ENCODE measurements around the gene LRP8. TPM values are rescaled to one million over a fixed set of nuclear protein-coding genes. Genes with fewer than 3 reads are reported as not detected.

LRP8 gene
- total and polyA plus RNA-seq, 2 donors (not counting 3 experiments of a cell fraction or from before 2014, with no cell fraction given): 40.9 to 62.2 TPM

DNA sequence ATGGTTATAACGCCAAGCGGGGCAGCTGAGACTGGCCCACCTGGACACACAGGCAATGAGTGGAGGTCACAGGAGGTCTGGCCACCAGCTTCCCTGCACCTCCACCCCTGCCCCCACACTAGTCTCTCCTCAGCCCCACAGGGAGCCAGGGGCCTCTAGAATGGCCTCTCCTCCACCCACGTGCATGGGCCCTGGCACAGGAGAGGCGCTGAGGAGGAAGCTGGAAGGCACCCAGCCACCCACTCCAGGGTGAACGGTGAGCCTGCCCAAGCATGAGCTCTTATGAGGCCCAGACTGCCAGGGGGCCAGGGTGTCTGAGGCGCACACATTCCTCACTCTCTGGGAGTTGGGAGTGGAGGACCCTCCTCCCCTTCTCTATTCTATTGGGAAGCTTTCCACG lies 22.2 kb downstream of the LRP8 start:
- Histone ChIP-seq H3K27ac (ENCODE audit: insufficient read depth, low read depth, low read length) (no peak overlapping the region), H3K79me2 (ENCODE audit: control insufficient read depth, insufficient read depth, low read length) (peaks cover 65% of the 10 kb centered on the region), H3K27me3 (ENCODE audit: control insufficient read depth in 2 of 2, insufficient read depth in 2 of 2, low read length in 2 of 2) (no peaks in the 10 kb centered on the region), H3K9me3 (replicated peaks; ENCODE audit: control insufficient read depth, insufficient read depth, low read length) (no peaks in the 10 kb centered on the region), H3K9me1 (replicated peaks; ENCODE audit: control insufficient read depth, extremely low read depth, insufficient read depth, low read length) (no peaks in the 10 kb centered on the region), H3K9ac (replicated peaks; ENCODE audit: extremely low read depth, insufficient read depth, low read length) (no peak overlapping the region), H3K36me3 (ENCODE audit: control insufficient read depth in 2 of 2, extremely low read depth in 1 of 2, insufficient read depth in 2 of 2, low read length in 2 of 2) (peaks cover 0 to 2% of the 10 kb centered on the region in 2 experiments), H3K4me2 (ENCODE audit: insufficient read depth, low read length) (no peak overlapping the region), H2AFZ (ENCODE audit: low read depth, low read length) (no peak overlapping the region), H3K4me1 (ENCODE audit: control insufficient read depth, extremely low read depth, insufficient read depth, low read length) (no peaks in the 10 kb centered on the region), H3K4me3 (replicated peaks in 1 of 3; ENCODE audit: insufficient read depth in 1 of 3, low read depth in 1 of 3, low read length in 3 of 3) (no peak overlapping the region), H4K20me1 (replicated peaks; ENCODE audit: control insufficient read depth, extremely low read depth, insufficient read depth, low read length) (no peaks in the 10 kb centered on the region)
- POLR2A ChIA-PET: no interaction called here
- no TSS peak for BruUV-seq (replicated peaks)
- FAIRE-seq (no peak), DNase-seq (ENCODE audit: low read depth, low spot score) (no peak)
- intact Hi-C loops (cut with micrococcal nuclease): no loop called here
- dilution Hi-C loops (cut with MboI; ENCODE audit: extremely low pct_ligation_motif_present, low sequenced_read_pairs): no loop called here
- TF ChIP-seq JUN (IDR thresholded peaks at IDR 0.05; ENCODE audit: borderline replicate concordance, insufficient read depth, insufficient read length, low read depth) (no peak), GATA2 (IDR thresholded peaks at IDR 0.05; ENCODE audit: insufficient read depth, insufficient read length, low read depth, low read length) (no peak), POLR2A (IDR thresholded peaks at IDR 0.05; ENCODE audit: low read depth, low read length) (no peak), EZH2 (IDR thresholded peaks at IDR 0.05; ENCODE audit: borderline replicate concordance, low read depth, low read length, severe bottlenecking) (no peak)
- CTCF ChIA-PET: interaction anchor here (0.8 kb wide), 1 partner anchor 27 kb away, joined by 4 read pairs; no protein-coding TSS in a partner anchor

DNA sequence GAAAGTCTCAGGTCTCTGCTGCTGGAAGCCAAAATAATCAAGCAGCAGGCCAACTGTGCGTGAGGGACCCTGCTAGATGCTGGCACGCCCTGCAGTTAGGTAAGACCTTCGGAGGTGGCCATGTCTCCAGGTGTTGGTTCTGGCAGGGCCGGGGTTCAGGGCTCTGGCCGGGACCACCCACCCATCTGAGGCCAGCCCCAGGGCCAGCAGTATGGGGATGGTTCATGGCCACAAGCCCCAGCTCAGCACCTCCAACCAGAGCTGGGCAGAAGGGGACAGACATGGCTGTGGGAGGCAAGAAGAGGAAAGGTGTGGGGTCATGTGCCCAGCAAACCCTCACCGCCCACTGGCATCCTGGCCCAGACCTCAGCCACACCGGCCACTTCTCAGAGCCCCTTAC lies 23.3 kb downstream of the LRP8 start:
- Histone ChIP-seq H3K9ac (replicated peaks; ENCODE audit: extremely low read depth, insufficient read depth, low read length) (no peak overlapping the region), H3K4me2 (ENCODE audit: insufficient read depth, low read length) (no peak overlapping the region), H4K20me1 (replicated peaks; ENCODE audit: control insufficient read depth, extremely low read depth, insufficient read depth, low read length) (no peaks in the 10 kb centered on the region), H3K27me3 (ENCODE audit: control insufficient read depth in 2 of 2, insufficient read depth in 2 of 2, low read length in 2 of 2) (no peaks in the 10 kb centered on the region), H2AFZ (ENCODE audit: low read depth, low read length) (no peak overlapping the region), H3K79me2 (ENCODE audit: control insufficient read depth, insufficient read depth, low read length) (peaks cover 60% of the 10 kb centered on the region), H3K9me1 (replicated peaks; ENCODE audit: control insufficient read depth, extremely low read depth, insufficient read depth, low read length) (no peaks in the 10 kb centered on the region), H3K4me1 (ENCODE audit: control insufficient read depth, extremely low read depth, insufficient read depth, low read length) (no peaks in the 10 kb centered on the region), H3K9me3 (replicated peaks; ENCODE audit: control insufficient read depth, insufficient read depth, low read length) (no peaks in the 10 kb centered on the region), H3K36me3 (ENCODE audit: control insufficient read depth in 2 of 2, extremely low read depth in 1 of 2, insufficient read depth in 2 of 2, low read length in 2 of 2) (peaks cover 0 to 2% of the 10 kb centered on the region in 2 experiments), H3K27ac (ENCODE audit: insufficient read depth, low read depth, low read length) (no peak overlapping the region), H3K4me3 (replicated peaks in 1 of 3; ENCODE audit: insufficient read depth in 1 of 3, low read depth in 1 of 3, low read length in 3 of 3) (no peak overlapping the region)
- CTCF ChIA-PET: no interaction called here
- intact Hi-C loops (cut with micrococcal nuclease): no loop called here
- dilution Hi-C loops (cut with MboI; ENCODE audit: extremely low pct_ligation_motif_present, low sequenced_read_pairs): no loop called here
- POLR2A ChIA-PET: no interaction called here
- no peak for DNase-seq (ENCODE audit: low read depth, low spot score)
- TF ChIP-seq, protein P1, sequence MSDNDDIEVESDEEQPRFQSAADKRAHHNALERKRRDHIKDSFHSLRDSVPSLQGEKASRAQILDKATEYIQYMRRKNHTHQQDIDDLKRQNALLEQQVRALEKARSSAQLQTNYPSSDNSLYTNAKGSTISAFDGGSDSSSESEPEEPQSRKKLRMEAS (IDR thresholded peaks at IDR 0.05; ENCODE audit: insufficient read depth, insufficient read length): no peak
- no peak for TF ChIP-seq JUN (IDR thresholded peaks at IDR 0.05; ENCODE audit: borderline replicate concordance, insufficient read depth, insufficient read length, low read depth)
- TF ChIP-seq MYC (IDR thresholded peaks at IDR 0.05; ENCODE audit: low read depth, low read length): no peak
- TF ChIP-seq, protein P2, sequence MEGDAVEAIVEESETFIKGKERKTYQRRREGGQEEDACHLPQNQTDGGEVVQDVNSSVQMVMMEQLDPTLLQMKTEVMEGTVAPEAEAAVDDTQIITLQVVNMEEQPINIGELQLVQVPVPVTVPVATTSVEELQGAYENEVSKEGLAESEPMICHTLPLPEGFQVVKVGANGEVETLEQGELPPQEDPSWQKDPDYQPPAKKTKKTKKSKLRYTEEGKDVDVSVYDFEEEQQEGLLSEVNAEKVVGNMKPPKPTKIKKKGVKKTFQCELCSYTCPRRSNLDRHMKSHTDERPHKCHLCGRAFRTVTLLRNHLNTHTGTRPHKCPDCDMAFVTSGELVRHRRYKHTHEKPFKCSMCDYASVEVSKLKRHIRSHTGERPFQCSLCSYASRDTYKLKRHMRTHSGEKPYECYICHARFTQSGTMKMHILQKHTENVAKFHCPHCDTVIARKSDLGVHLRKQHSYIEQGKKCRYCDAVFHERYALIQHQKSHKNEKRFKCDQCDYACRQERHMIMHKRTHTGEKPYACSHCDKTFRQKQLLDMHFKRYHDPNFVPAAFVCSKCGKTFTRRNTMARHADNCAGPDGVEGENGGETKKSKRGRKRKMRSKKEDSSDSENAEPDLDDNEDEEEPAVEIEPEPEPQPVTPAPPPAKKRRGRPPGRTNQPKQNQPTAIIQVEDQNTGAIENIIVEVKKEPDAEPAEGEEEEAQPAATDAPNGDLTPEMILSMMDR (IDR thresholded peaks at IDR 0.05; ENCODE audit: extremely low read depth in 1 of 2, insufficient read depth in 1 of 2, low read depth in 1 of 2, low read length in 2 of 2): no peak
- no peak for TF ChIP-seq EZH2 (IDR thresholded peaks at IDR 0.05; ENCODE audit: borderline replicate concordance, low read depth, low read length, severe bottlenecking)
- no peak for TF ChIP-seq FOS (IDR thresholded peaks at IDR 0.05; ENCODE audit: borderline replicate concordance, insufficient read depth, low read length)
- no peak for TF ChIP-seq POLR2AphosphoS5 (IDR thresholded peaks at IDR 0.05; ENCODE audit: insufficient read depth, low read depth, low read length)
- no peak for TF ChIP-seq POLR2A (IDR thresholded peaks at IDR 0.05; ENCODE audit: low read depth, low read length)
- TF ChIP-seq GATA2 (IDR thresholded peaks at IDR 0.05; ENCODE audit: insufficient read depth, insufficient read length, low read depth, low read length): no peak
- no peak for FAIRE-seq
- BruUV-seq (replicated peaks): no TSS peak
